Natural killer cell (primary cell): ENCODE results near the gene KRTDAP. TPM values are rescaled to one million over a fixed set of nuclear protein-coding genes. Genes with fewer than 3 reads are reported as not detected.
A peak's percentile ranks its signal among the peaks of the same experiment; 100 is the strongest.

ENCODE experiments used
- ATAC-seq, 3 donors: fragments of 150-1000 bp in 2 of 3; fragments of 200-7000 bp in 1 of 3; cut with Tn5 transposase; 1 replicate in 1 of 3; 2 replicates in 2 of 3; pipeline ENCODE4 v1.10.0; 2021; ENCODE audit warnings: mild to moderate bottlenecking in 2 of 3, moderate library complexity in 2 of 3
- DNase-seq, 2 donors: peaks; one replicate each; pipeline versions ENCODE4 v3.0.0 to v3.0.0-alpha.2; 2013 to 2021; ENCODE audit warnings: mixed read lengths in 1 of 2
- H3K27ac ChIP-seq: one replicate; pipeline ENCODE4 v1.5.1; 2013; ENCODE audit warnings: mild to moderate bottlenecking, low read length
- H3K27me3 ChIP-seq: one replicate; pipeline ENCODE4 v1.6.1; 2013; ENCODE audit warnings: low read length; ENCODE audit not compliant: control insufficient read depth, insufficient read depth
- H3K36me3 ChIP-seq: one replicate; pipeline ENCODE4 v1.6.1; 2013; ENCODE audit warnings: low read length; ENCODE audit not compliant: control insufficient read depth, insufficient read depth
- H3K4me1 ChIP-seq: one replicate; pipeline ENCODE4 v1.6.1; 2013; ENCODE audit warnings: low read length; ENCODE audit not compliant: control insufficient read depth, insufficient read depth
- H3K4me3 ChIP-seq: one replicate; pipeline ENCODE4 v1.5.1; 2013; ENCODE audit warnings: low read length
- H3K9me3 ChIP-seq: one replicate; pipeline ENCODE4 v1.6.1; 2013; ENCODE audit warnings: low read length; ENCODE audit not compliant: control insufficient read depth, insufficient read depth
- H3K27ac Mint-ChIP-seq, 2 donors: one replicate each; pipeline ENCODE4 v1.8.0; 2022; ENCODE audit warnings: mild to moderate bottlenecking in 2 of 2, mixed read lengths in 2 of 2, moderate library complexity in 1 of 2
- H3K27me3 Mint-ChIP-seq, 2 donors: one replicate each; pipeline ENCODE4 v1.8.0; 2022; ENCODE audit warnings: low read depth in 2 of 2, mixed read lengths in 2 of 2
- H3K36me3 Mint-ChIP-seq: one replicate; pipeline ENCODE4 v1.8.0; 2022; ENCODE audit warnings: mixed read lengths
- H3K4me1 Mint-ChIP-seq, 2 donors: one replicate each; pipeline ENCODE4 v1.8.0; 2022; ENCODE audit warnings: mixed read lengths in 2 of 2
- H3K4me3 Mint-ChIP-seq: one replicate; pipeline ENCODE4 v1.8.0; 2022; ENCODE audit warnings: mild to moderate bottlenecking, moderate library complexity, mixed read lengths
- H3K9me3 Mint-ChIP-seq, 2 donors: one replicate each; pipeline ENCODE4 v1.8.0; 2022; ENCODE audit warnings: mixed read lengths in 2 of 2
- WGBS: methylation state at CpG from one replicate; pipeline ENCODE4 v1.1.7; 2013; ENCODE audit warnings: missing lambda C conversion rate; ENCODE audit not compliant: insufficient coverage; 5-methylcytosine and 5-hydroxymethylcytosine counted together
- intact Hi-C: fragments of 100-400 bp; cut with micrococcal nuclease; formaldehyde crosslinking; loops from one replicate; pipeline ENCODE4 v1.14.2; 2022
- total RNA-seq, 4 donors: library from RNA; stranded (reverse); fragments of 120-200 nt in 1 of 4; gene quantifications; one replicate each; pipeline versions ENCODE4 v1.2.3 to v1.2.4, GENCODE V29; 2013 to 2022
- TF ChIP-seq, protein P1 (sequence below): fragments of 200-600 bp; IDR thresholded peaks from one replicate; pipeline ENCODE4 v1.8.0; 2022; ENCODE audit warnings: antibody characterized with exemption

KRTDAP gene
- total RNA-seq, 3 donors from 2014 or later (not counting 1 experiment from before 2014, with no cell fraction given): not detected

DNA sequence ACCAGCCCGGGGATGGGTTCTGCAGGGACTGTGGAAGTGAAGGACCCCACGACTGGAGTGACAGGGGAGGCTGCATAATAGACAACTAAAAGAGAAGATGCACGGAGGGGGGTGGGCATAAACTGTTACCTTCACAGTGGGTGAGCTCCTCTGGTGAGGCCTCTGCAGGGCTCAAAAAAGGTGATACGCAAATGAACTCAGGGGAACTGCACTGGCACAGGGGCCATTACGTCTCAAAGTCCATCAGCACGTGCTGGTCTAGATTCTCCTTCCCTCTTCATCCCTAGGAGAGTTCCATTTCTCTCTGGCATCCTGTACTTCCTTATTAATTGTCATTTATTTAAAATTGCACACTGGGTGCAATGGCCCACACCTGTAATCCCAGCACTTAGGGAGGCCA lies 50.3 kb downstream of the KRTDAP start:
- Mint-ChIP-seq H3K4me3 (no peak overlapping the region), H3K9me3 (no peaks in the 10 kb centered on the region), H3K36me3 (no peaks in the 10 kb centered on the region), H3K4me1 (peaks cover 21 to 22% of the 10 kb centered on the region in 2 donors), H3K27ac (no peak overlapping the region), H3K27me3 (no peaks in the 10 kb centered on the region)
- WGBS: 88% methylated on average over 6 of the region's 6 CpGs
- H3K4me1 ChIP-seq: peaks cover 23% of the 10 kb centered on the region
- no peak overlapping the region for H3K4me3 ChIP-seq
- intact Hi-C loops: no loop called here
- ATAC-seq (no peak), DNase-seq (no peak)
- TF ChIP-seq, protein P1, sequence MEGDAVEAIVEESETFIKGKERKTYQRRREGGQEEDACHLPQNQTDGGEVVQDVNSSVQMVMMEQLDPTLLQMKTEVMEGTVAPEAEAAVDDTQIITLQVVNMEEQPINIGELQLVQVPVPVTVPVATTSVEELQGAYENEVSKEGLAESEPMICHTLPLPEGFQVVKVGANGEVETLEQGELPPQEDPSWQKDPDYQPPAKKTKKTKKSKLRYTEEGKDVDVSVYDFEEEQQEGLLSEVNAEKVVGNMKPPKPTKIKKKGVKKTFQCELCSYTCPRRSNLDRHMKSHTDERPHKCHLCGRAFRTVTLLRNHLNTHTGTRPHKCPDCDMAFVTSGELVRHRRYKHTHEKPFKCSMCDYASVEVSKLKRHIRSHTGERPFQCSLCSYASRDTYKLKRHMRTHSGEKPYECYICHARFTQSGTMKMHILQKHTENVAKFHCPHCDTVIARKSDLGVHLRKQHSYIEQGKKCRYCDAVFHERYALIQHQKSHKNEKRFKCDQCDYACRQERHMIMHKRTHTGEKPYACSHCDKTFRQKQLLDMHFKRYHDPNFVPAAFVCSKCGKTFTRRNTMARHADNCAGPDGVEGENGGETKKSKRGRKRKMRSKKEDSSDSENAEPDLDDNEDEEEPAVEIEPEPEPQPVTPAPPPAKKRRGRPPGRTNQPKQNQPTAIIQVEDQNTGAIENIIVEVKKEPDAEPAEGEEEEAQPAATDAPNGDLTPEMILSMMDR: no peak
- no peak overlapping the region for H3K27ac ChIP-seq
- no peaks in the 10 kb centered on the region for H3K27me3 ChIP-seq
- H3K36me3 ChIP-seq: no peaks in the 10 kb centered on the region
- H3K9me3 ChIP-seq: no peaks in the 10 kb centered on the region

DNA sequence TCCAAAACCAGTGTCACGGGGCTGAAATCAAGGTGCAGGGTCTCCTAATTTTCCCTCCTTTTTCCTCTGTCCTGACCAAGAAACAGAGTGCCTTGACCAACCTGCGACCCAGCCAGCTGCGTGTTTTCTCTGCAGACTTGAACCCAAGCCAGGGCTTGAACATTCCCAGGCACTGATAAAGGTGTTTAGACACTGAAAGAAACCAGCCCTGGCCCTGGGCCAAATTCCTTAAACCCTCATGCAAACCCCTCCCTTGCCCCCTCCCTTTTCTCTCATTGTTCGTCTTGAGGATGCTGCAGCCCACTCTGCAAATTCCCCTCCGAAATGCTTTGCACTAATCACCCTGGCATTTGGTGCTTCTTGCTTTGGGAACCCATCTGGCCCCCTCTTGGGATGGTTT lies 51.7 kb downstream of the KRTDAP start:
- ATAC-seq (no peak), DNase-seq (no peak)
- H3K36me3 Mint-ChIP-seq: no peaks in the 10 kb centered on the region
- intact Hi-C loops: no loop called here
- no peaks in the 10 kb centered on the region for H3K9me3 ChIP-seq
- H3K27me3 Mint-ChIP-seq: no peaks in the 10 kb centered on the region
- H3K4me3 Mint-ChIP-seq: no peak overlapping the region
- H3K4me1 ChIP-seq: peaks cover 23% of the 10 kb centered on the region
- H3K4me3 ChIP-seq: no peak overlapping the region
- H3K27ac ChIP-seq: no peak overlapping the region
- H3K36me3 ChIP-seq: no peaks in the 10 kb centered on the region
- TF ChIP-seq, protein P1: no peak
- no peaks in the 10 kb centered on the region for H3K9me3 Mint-ChIP-seq
- H3K27me3 ChIP-seq: no peaks in the 10 kb centered on the region
- no peak overlapping the region for H3K27ac Mint-ChIP-seq
- H3K4me1 Mint-ChIP-seq: peaks cover 18% of the 10 kb centered on the region in 2 donors
- WGBS: 92% methylated on average over 5 of the region's 5 CpGs

DNA sequence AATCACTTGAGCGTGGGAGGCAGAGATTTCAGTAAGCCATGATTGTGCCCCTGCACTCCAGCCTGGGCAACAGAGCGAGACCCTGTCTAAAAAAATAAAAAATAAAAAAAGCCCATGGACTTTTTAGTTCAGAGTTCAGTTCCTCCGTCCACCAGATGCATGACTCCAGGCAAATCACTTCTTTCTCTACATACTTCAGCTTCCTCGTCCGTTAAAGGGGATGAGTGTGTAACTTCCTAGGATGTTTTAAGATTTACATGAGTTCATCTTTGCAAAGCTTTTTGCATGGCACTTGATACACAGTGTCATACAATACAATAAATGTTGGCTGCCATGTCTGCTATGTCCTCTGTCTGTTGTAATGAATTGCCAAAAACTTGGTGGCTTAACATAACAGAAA lies 52.2 kb downstream of the KRTDAP start:
- H3K9me3 Mint-ChIP-seq: no peaks in the 10 kb centered on the region
- Histone ChIP-seq H3K27ac (no peak overlapping the region), H3K9me3 (no peaks in the 10 kb centered on the region), H3K4me1 (peaks cover 23% of the 10 kb centered on the region), H3K36me3 (no peaks in the 10 kb centered on the region), H3K4me3 (no peak overlapping the region), H3K27me3 (no peaks in the 10 kb centered on the region)
- TF ChIP-seq, protein P1: no peak
- 92% methylated on average over 2 of the region's 5 CpGs for WGBS
- H3K4me1 Mint-ChIP-seq: peaks cover 18% of the 10 kb centered on the region in 2 donors
- intact Hi-C loops: no loop called here
- DNase-seq: no peak
- H3K36me3 Mint-ChIP-seq: no peaks in the 10 kb centered on the region
- no peak overlapping the region for H3K4me3 Mint-ChIP-seq
- no peaks in the 10 kb centered on the region for H3K27me3 Mint-ChIP-seq
- H3K27ac Mint-ChIP-seq: peak overlapping the region in 1 of 2 donors; percentile 14
- ATAC-seq: no peak

DNA sequence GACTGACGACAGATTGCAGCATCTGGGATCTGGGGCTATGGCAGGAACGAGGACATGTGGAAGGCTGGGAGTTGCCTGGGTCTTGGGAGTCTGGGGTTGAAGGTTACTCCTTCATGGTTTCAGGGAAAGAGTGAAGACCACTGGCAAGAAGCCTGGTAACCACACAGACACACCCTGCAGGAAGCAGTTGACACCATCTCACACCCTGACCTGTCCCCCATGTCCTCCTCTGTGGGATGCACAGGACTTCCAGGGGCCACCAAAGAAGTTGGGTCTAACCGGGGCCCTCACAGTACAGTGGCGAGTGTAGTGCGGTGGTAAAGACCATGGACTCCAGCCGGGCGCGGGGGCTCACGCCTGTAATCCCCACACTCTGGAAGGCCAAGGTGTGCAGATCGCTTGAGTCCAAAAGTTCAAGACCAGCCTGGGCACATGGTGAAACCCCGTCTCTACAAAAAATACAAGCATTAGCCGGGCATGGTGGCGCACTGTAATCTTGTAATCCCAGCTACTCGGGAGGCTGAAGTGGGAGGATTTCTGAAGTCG lies 52.8 kb downstream of the KRTDAP start:
- intact Hi-C loops: no loop called here
- H3K27me3 Mint-ChIP-seq: peaks cover 0 to under 1% of the 10 kb centered on the region in 2 donors
- DNase-seq: no peak
- Histone ChIP-seq H3K4me3 (no peak overlapping the region), H3K9me3 (no peaks in the 10 kb centered on the region), H3K36me3 (no peaks in the 10 kb centered on the region), H3K27ac (no peak overlapping the region), H3K4me1 (peaks cover 23% of the 10 kb centered on the region), H3K27me3 (no peaks in the 10 kb centered on the region)
- ATAC-seq: no peak
- WGBS: 97% methylated on average over 15 of the region's 15 CpGs
- TF ChIP-seq, protein P1: no peak
- no peaks in the 10 kb centered on the region for H3K9me3 Mint-ChIP-seq
- no peaks in the 10 kb centered on the region for H3K36me3 Mint-ChIP-seq
- H3K4me1 Mint-ChIP-seq: peaks cover 18% of the 10 kb centered on the region in 2 donors
- H3K4me3 Mint-ChIP-seq: no peak overlapping the region
- H3K27ac Mint-ChIP-seq: peak overlapping the region in 1 of 2 donors; percentile 84
